Neural cell (in vitro differentiated cells): ENCODE measurements around the gene GALNT11. TPM values are rescaled to one million over a fixed set of nuclear protein-coding genes. Genes with fewer than 3 reads are reported as not detected.
A peak's percentile ranks its signal among the peaks of the same experiment; 100 is the strongest.

Source experiments
- H2AFZ ChIP-seq: fragments of 200-600, 300-800 bp; sonication (generic), shearing (Covaris generic); 2 replicates; pipeline ENCODE4 v1.6.0; 2014; ENCODE audit warnings: low read depth, mild to moderate bottlenecking, antibody characterized with exemption, low read length, moderate library complexity
- H3F3A ChIP-seq: fragments of 200-600 bp; shearing (Covaris generic); 2 replicates; pipeline ENCODE4 v1.6.1; 2016; ENCODE audit warnings: mild to moderate bottlenecking, moderate library complexity, mixed read lengths, antibody characterized with exemption, low read length; ENCODE audit not compliant: insufficient read depth, poor library complexity, severe bottlenecking
- H3K27ac ChIP-seq: fragments of 200-600, 300-800 bp; sonication (generic), shearing (Covaris generic); 2 replicates; pipeline ENCODE4 v1.5.1; 2014; ENCODE audit warnings: mild to moderate bottlenecking, low read length, moderate library complexity
- H3K27me3 ChIP-seq: fragments of 300-800, 200-600 bp; sonication (generic), shearing (Covaris generic); 2 replicates; pipeline ENCODE4 v1.6.0; 2014; ENCODE audit warnings: mild to moderate bottlenecking, low read depth, low read length, moderate library complexity; ENCODE audit not compliant: insufficient read depth
- H3K36me3 ChIP-seq: fragments of 300-800, 200-600 bp; sonication (generic), shearing (Covaris generic); 2 replicates; pipeline ENCODE4 v1.5.1; 2014; ENCODE audit warnings: mild to moderate bottlenecking, antibody characterized with exemption, low read length, moderate library complexity; ENCODE audit not compliant: insufficient read depth
- H3K4me2 ChIP-seq: fragments of 300-800, 200-600 bp; sonication (generic), shearing (Covaris generic); 2 replicates; pipeline ENCODE4 v1.6.0; 2014; ENCODE audit warnings: mild to moderate bottlenecking, low read length
- H3K4me3 ChIP-seq: fragments of 300-800, 200-600 bp; sonication (generic), shearing (Covaris generic); 2 replicates; pipeline ENCODE4 v1.5.1; 2014; ENCODE audit warnings: mild to moderate bottlenecking, low read length, moderate library complexity
- H3K79me2 ChIP-seq: fragments of 200-600 bp; shearing (Covaris generic); replicated peaks from 2 replicates; pipeline ENCODE4 v1.6.0; 2014; ENCODE audit warnings: mild to moderate bottlenecking, low read length, moderate library complexity; ENCODE audit not compliant: insufficient read depth
- H3K9ac ChIP-seq: fragments of 300-800, 200-600 bp; sonication (generic), shearing (Covaris generic); 2 replicates; pipeline ENCODE4 v1.6.1; 2016; ENCODE audit warnings: mild to moderate bottlenecking, low read length, mixed read lengths
- H3K9me2 ChIP-seq: fragments of 200-600 bp; shearing (Covaris generic); 2 replicates; pipeline ENCODE4 v1.6.1; 2016; ENCODE audit warnings: mild to moderate bottlenecking, low read length, mixed read lengths; ENCODE audit not compliant: insufficient read depth
- H3K9me3 ChIP-seq: fragments of 200-600, 300-800 bp; sonication (generic), shearing (Covaris generic); 2 replicates; pipeline ENCODE4 v1.6.1; 2016; ENCODE audit warnings: mild to moderate bottlenecking, mixed run types, low read length, moderate library complexity, mixed read lengths
- H4K20me1 ChIP-seq: fragments of 200-600 bp; shearing (Covaris generic); 2 replicates; pipeline ENCODE4 v1.6.1; 2016; ENCODE audit warnings: mild to moderate bottlenecking, mixed run types; ENCODE audit not compliant: insufficient read depth
- EP300 ChIP-seq: fragments of 450-650 bp; conservative IDR thresholded peaks from 2 replicates; pipeline ENCODE4 v1.6.1; 2014; ENCODE audit warnings: antibody characterized with exemption, mild to moderate bottlenecking, moderate library complexity; ENCODE audit not compliant: poor library complexity, severe bottlenecking
- EZH2 ChIP-seq: fragments of 200-600, 300-800 bp; shearing (Covaris generic), sonication (generic); IDR thresholded peaks from 2 replicates; pipeline ENCODE4 v1.6.1; 2014; ENCODE audit warnings: antibody characterized with exemption, low read length, borderline replicate concordance, mild to moderate bottlenecking; ENCODE audit not compliant: insufficient read depth, poor library complexity, severe bottlenecking
- MXI1 ChIP-seq: fragments of 450-650 bp; conservative IDR thresholded peaks from 2 replicates; pipeline ENCODE4 v1.6.1; 2014; ENCODE audit warnings: antibody characterized with exemption, mild to moderate bottlenecking; ENCODE audit not compliant: poor library complexity, severe bottlenecking
- POLR2AphosphoS5 ChIP-seq: IDR thresholded peaks from 2 replicates; pipeline ENCODE4 v1.6.1; 2012
- RAD21 ChIP-seq: fragments of 450-650 bp; conservative IDR thresholded peaks from 2 replicates; pipeline ENCODE4 v1.6.1; 2014; ENCODE audit warnings: antibody characterized with exemption, mild to moderate bottlenecking, moderate library complexity
- SMC3 ChIP-seq: fragments of 450-650 bp; conservative IDR thresholded peaks from 2 replicates; pipeline ENCODE4 v1.6.1; 2014; ENCODE audit warnings: antibody characterized with exemption, mild to moderate bottlenecking, moderate library complexity; ENCODE audit not compliant: poor library complexity
- TAF1 ChIP-seq: IDR thresholded peaks from 2 replicates; pipeline ENCODE4 v1.6.1; 2012; ENCODE audit warnings: low read depth
- polyA minus RNA-seq: library from RNA; depleted of rRNA, polyadenylated mRNA; stranded (reverse); fragments of >200 nt; gene quantifications from 2 replicates; pipeline ENCODE4 v1.2.3, GENCODE V29; 2014
- polyA plus RNA-seq: library from polyadenylated mRNA; depleted of rRNA; stranded (reverse); fragments of >200 nt; gene quantifications from 2 replicates; pipeline ENCODE4 v1.2.3, GENCODE V29; 2014
- TF ChIP-seq, protein P1 (sequence below): fragments of 450-650 bp; IDR thresholded peaks from 2 replicates; pipeline ENCODE4 v1.5.1; 2014; ENCODE audit warnings: antibody characterized with exemption, mild to moderate bottlenecking, moderate library complexity; ENCODE audit not compliant: poor library complexity, severe bottlenecking
- TF ChIP-seq, protein P2 (sequence below): IDR thresholded peaks from 2 replicates; pipeline ENCODE4 v1.6.1; 2012; ENCODE audit warnings: borderline replicate concordance

GALNT11 gene
- 118 and 139 TPM in 2 replicates for polyA plus RNA-seq
- polyA minus RNA-seq = 83.0 and 98.6 TPM in 2 replicates

DNA sequence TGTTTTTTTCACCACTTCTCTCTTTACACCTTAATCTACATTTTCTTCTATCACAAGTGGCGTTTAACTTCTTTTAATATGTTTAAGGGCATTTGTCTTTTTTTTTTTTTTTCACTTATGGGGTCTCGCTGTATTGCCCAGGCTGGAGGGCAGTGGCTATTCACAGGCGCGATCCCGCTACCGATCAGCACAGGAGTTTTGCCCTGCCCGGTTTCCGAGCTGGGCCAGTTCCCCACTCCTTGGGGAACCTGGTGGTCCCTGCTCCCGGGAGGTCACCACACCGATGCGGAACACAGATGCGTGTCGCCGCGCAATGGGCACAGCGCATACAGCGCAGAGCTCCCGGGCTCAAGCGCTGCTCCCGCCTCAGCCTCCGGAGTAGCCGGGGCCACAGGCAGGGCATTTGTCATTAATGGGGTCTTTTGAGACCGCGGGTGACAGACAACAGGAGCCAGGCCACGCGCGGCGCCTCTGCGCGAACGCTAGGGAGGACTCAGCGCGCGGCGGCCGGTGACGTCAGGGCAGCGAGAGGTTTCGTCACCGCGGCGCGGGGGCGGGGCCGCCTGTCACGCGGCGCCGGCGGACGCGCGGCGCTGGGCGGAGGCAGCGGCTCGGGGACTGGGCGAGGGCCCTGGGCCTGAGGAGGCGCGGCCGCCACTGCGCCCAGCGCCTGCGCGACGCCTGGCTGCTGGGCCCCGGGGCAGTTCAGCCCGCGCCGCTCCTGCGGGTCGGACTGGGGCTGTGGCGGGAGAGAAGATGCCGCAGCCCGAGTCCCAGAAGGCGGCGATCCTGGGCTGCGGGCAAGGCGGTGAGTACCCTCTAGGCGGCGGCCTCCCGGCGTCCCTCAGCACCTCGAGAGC lies at the start of gene GALNT11:
GALNT11 (plus strand) TSS at position 598 of the 860 bp plus-strand sequence. CDS start 68,554 bp downstream, outside the sequence.
- Histone ChIP-seq H3K9me2 (no peaks in the 10 kb centered on the region), H3K79me2 (peaks cover 5% of the 10 kb centered on the region), H3K4me2 (peak within 1 kb of the TSS; percentile 21), H4K20me1 (no peaks in the 10 kb centered on the region), H3K27ac (peak within 1 kb of the TSS; percentile 71), H3K27me3 (no peaks in the 10 kb centered on the region), H2AFZ (peak within 1 kb of the TSS; percentile 88), H3K4me3 (peak within 1 kb of the TSS; percentile 86), H3K36me3 (peaks cover 4% of the 10 kb centered on the region), H3K9me3 (no peaks in the 10 kb centered on the region), H3F3A (no peaks in the 10 kb centered on the region), H3K9ac (peak within 1 kb of the TSS; percentile 85)
- TF ChIP-seq EP300 = peak; percentile 83
- TF ChIP-seq TAF1 = peak; percentile 37
- TF ChIP-seq RAD21 = peak; percentile 52
- TF ChIP-seq, protein P1, sequence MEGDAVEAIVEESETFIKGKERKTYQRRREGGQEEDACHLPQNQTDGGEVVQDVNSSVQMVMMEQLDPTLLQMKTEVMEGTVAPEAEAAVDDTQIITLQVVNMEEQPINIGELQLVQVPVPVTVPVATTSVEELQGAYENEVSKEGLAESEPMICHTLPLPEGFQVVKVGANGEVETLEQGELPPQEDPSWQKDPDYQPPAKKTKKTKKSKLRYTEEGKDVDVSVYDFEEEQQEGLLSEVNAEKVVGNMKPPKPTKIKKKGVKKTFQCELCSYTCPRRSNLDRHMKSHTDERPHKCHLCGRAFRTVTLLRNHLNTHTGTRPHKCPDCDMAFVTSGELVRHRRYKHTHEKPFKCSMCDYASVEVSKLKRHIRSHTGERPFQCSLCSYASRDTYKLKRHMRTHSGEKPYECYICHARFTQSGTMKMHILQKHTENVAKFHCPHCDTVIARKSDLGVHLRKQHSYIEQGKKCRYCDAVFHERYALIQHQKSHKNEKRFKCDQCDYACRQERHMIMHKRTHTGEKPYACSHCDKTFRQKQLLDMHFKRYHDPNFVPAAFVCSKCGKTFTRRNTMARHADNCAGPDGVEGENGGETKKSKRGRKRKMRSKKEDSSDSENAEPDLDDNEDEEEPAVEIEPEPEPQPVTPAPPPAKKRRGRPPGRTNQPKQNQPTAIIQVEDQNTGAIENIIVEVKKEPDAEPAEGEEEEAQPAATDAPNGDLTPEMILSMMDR = peak; percentile 70
- TF ChIP-seq SMC3 = peak; percentile 67
- no peak for TF ChIP-seq EZH2
- peak; percentile 70 for TF ChIP-seq MXI1
- peak; percentile 85 for TF ChIP-seq POLR2AphosphoS5
- TF ChIP-seq, protein P2, sequence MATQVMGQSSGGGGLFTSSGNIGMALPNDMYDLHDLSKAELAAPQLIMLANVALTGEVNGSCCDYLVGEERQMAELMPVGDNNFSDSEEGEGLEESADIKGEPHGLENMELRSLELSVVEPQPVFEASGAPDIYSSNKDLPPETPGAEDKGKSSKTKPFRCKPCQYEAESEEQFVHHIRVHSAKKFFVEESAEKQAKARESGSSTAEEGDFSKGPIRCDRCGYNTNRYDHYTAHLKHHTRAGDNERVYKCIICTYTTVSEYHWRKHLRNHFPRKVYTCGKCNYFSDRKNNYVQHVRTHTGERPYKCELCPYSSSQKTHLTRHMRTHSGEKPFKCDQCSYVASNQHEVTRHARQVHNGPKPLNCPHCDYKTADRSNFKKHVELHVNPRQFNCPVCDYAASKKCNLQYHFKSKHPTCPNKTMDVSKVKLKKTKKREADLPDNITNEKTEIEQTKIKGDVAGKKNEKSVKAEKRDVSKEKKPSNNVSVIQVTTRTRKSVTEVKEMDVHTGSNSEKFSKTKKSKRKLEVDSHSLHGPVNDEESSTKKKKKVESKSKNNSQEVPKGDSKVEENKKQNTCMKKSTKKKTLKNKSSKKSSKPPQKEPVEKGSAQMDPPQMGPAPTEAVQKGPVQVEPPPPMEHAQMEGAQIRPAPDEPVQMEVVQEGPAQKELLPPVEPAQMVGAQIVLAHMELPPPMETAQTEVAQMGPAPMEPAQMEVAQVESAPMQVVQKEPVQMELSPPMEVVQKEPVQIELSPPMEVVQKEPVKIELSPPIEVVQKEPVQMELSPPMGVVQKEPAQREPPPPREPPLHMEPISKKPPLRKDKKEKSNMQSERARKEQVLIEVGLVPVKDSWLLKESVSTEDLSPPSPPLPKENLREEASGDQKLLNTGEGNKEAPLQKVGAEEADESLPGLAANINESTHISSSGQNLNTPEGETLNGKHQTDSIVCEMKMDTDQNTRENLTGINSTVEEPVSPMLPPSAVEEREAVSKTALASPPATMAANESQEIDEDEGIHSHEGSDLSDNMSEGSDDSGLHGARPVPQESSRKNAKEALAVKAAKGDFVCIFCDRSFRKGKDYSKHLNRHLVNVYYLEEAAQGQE = peak; percentile 80

GRCh38 chr7:151978616-151979015 lies 46.9 kb upstream of the GALNT11 start:
- Histone ChIP-seq H2AFZ (no peak overlapping the region), H3K9me2 (no peaks in the 10 kb centered on the region), H3K27ac (no peak overlapping the region), H4K20me1 (no peaks in the 10 kb centered on the region), H3K36me3 (no peaks in the 10 kb centered on the region), H3K9ac (no peak overlapping the region), H3F3A (no peaks in the 10 kb centered on the region), H3K4me2 (no peak overlapping the region), H3K4me3 (no peak overlapping the region), H3K9me3 (no peaks in the 10 kb centered on the region), H3K79me2 (no peaks in the 10 kb centered on the region), H3K27me3 (no peaks in the 10 kb centered on the region)
- no peak for TF ChIP-seq EP300
- TF ChIP-seq SMC3 = no peak
- TF ChIP-seq, protein P2 = no peak
- TF ChIP-seq TAF1 = no peak
- TF ChIP-seq, protein P1 = no peak
- no peak for TF ChIP-seq POLR2AphosphoS5
- TF ChIP-seq MXI1 = no peak
- TF ChIP-seq RAD21 = no peak
- TF ChIP-seq EZH2 = no peak
